HepG2 (cell line): Measurements from ENCODE around the gene DNAAF3. TPM values are rescaled to one million over a fixed set of nuclear protein-coding genes. Genes with fewer than 3 reads are reported as not detected.

Experiments
- ELF3 ChIP-seq: IDR thresholded peaks from 2 replicates; pipeline ENCODE4 v1.6.1; 2016; ENCODE audit warnings: missing genetic modification reagents, missing compliant biosample characterization
- GATA4 ChIP-seq: sonication (generic); IDR thresholded peaks from 2 replicates; pipeline ENCODE4 v1.6.1; 2016; ENCODE audit warnings: antibody characterized with exemption, low read depth, borderline replicate concordance
- GPN1 ChIP-seq: sonication (generic); formaldehyde crosslinking; IDR thresholded peaks from 2 replicates; pipeline ENCODE4 v1.5.1; 2020; ENCODE audit warnings: missing genetic modification reagents, borderline replicate concordance
- HDAC6 ChIP-seq: fragments of 200-600 bp; sonication (generic); IDR thresholded peaks from 2 replicates; pipeline ENCODE4 v1.7.0; 2017; ENCODE audit warnings: mild to moderate bottlenecking, antibody characterized with exemption, low read length, low read depth
- HNRNPK ChIP-seq: fragments of 200-400 bp; formaldehyde crosslinking; IDR thresholded peaks from 2 replicates; pipeline ENCODE4 v1.6.1; 2018; ENCODE audit warnings: low read length, low read depth, moderate library complexity, mild to moderate bottlenecking; ENCODE audit not compliant: poor library complexity, severe bottlenecking
- KDM5A ChIP-seq: fragments of 200-600 bp; sonication (generic); IDR thresholded peaks from 2 replicates; pipeline ENCODE4 v1.7.0; 2018; ENCODE audit warnings: antibody characterized with exemption, mild to moderate bottlenecking, low read length, borderline replicate concordance
- PAWR ChIP-seq: sonication (generic); formaldehyde crosslinking; IDR thresholded peaks from 2 replicates; pipeline ENCODE4 v1.4.0; 2020; ENCODE audit warnings: missing genetic modification reagents, mild to moderate bottlenecking, borderline replicate concordance
- POGZ ChIP-seq: sonication (generic); formaldehyde crosslinking; IDR thresholded peaks from 2 replicates; pipeline ENCODE4 v1.4.0; 2020; ENCODE audit warnings: mild to moderate bottlenecking, missing genetic modification reagents
- POLR2AphosphoS2 ChIP-seq: IDR thresholded peaks from 2 replicates; pipeline ENCODE4 v1.6.1; 2011; ENCODE audit warnings: low read depth, low read length, improper control_type of control experiment
- PRMT3 ChIP-seq: sonication (generic); formaldehyde crosslinking; IDR thresholded peaks from 2 replicates; pipeline ENCODE4 v1.8.1; 2022; ENCODE audit warnings: low read depth, mild to moderate bottlenecking, moderate library complexity, missing genetic modification reagents, borderline replicate concordance
- RCOR2 ChIP-seq: IDR thresholded peaks from 2 replicates; pipeline ENCODE4 v1.6.1; 2016; ENCODE audit warnings: missing biosample characterization, missing genetic modification reagents
- TGIF2 ChIP-seq: IDR thresholded peaks from 2 replicates; pipeline ENCODE4 v1.6.1; 2016; ENCODE audit warnings: control low read depth, missing compliant biosample characterization
- TOPORS ChIP-seq: sonication (generic); formaldehyde crosslinking; IDR thresholded peaks from 2 replicates; pipeline ENCODE4 v1.8.0; 2023; ENCODE audit warnings: mild to moderate bottlenecking, missing genetic modification reagents
- U2AF1 ChIP-seq: fragments of 200-400 bp; formaldehyde crosslinking; optimal IDR thresholded peaks from 2 replicates; pipeline ENCODE3; 2017; ENCODE audit warnings: mild to moderate bottlenecking, low read depth, low read length
- ZFP90 ChIP-seq: sonication (generic); formaldehyde crosslinking; IDR thresholded peaks from 2 replicates; pipeline ENCODE4 v1.8.0; 2022; ENCODE audit warnings: missing genetic modification reagents, mild to moderate bottlenecking, inconsistent platforms, borderline replicate concordance
- ZMYM4 ChIP-seq: sonication (generic); formaldehyde crosslinking; IDR thresholded peaks from 2 replicates; pipeline ENCODE4 v1.8.1; 2023; ENCODE audit warnings: mild to moderate bottlenecking, missing genetic modification reagents
- ZNF12 ChIP-seq: sonication (generic); formaldehyde crosslinking; IDR thresholded peaks from 2 replicates; pipeline ENCODE4 v1.5.0; 2020; ENCODE audit warnings: missing genetic modification reagents
- ZNF224 ChIP-seq: sonication (generic); formaldehyde crosslinking; IDR thresholded peaks from 2 replicates; pipeline ENCODE4 v1.5.0; 2020; ENCODE audit warnings: mild to moderate bottlenecking, missing genetic modification reagents
- ZNF292 ChIP-seq: sonication (generic); formaldehyde crosslinking; IDR thresholded peaks from 2 replicates; pipeline ENCODE4 v1.8.1; 2022; ENCODE audit warnings: mild to moderate bottlenecking, low read depth, missing genetic modification reagents, borderline replicate concordance
- ZNF326 ChIP-seq: sonication (generic); formaldehyde crosslinking; IDR thresholded peaks from 2 replicates; pipeline ENCODE4 v1.4.0; 2020; ENCODE audit warnings: missing genetic modification reagents, borderline replicate concordance
- ZNF512B ChIP-seq: sonication (generic); formaldehyde crosslinking; IDR thresholded peaks from 2 replicates; pipeline ENCODE4 v1.5.1; 2020; ENCODE audit warnings: missing genetic modification reagents, mild to moderate bottlenecking, borderline replicate concordance
- ZNF547 ChIP-seq: sonication (generic); formaldehyde crosslinking; IDR thresholded peaks from 2 replicates; pipeline ENCODE4 v1.5.1; 2020; ENCODE audit warnings: mild to moderate bottlenecking, missing genetic modification reagents
- ZNF563 ChIP-seq: sonication (generic); formaldehyde crosslinking; IDR thresholded peaks from 2 replicates; pipeline ENCODE4 v1.8.0; 2022; ENCODE audit warnings: mild to moderate bottlenecking, moderate library complexity, missing genetic modification reagents
- ZNF598 ChIP-seq: sonication (generic); formaldehyde crosslinking; IDR thresholded peaks from 2 replicates; pipeline ENCODE4 v1.5.1; 2020; ENCODE audit warnings: mild to moderate bottlenecking, missing genetic modification reagents, borderline replicate concordance
- ZNF7 ChIP-seq: IDR thresholded peaks from 2 replicates; pipeline ENCODE4 v1.6.1; 2016; ENCODE audit warnings: missing biosample characterization, missing genetic modification reagents
- ZNF724P ChIP-seq: sonication (generic); formaldehyde crosslinking; IDR thresholded peaks from 2 replicates; pipeline ENCODE4 v1.8.0; 2022; ENCODE audit warnings: missing genetic modification reagents, borderline replicate concordance
- ZNF891 ChIP-seq: sonication (generic); formaldehyde crosslinking; IDR thresholded peaks from 2 replicates; pipeline ENCODE4 v1.5.0; 2020; ENCODE audit warnings: mild to moderate bottlenecking, missing genetic modification reagents
- polyA plus RNA-seq, 8 experiments: library from polyadenylated mRNA; depleted of rRNA in 3 of 8; stranded (reverse) in 7 of 8; unstranded in 1 of 8; fragments of >200 nt; fragmentation: Illumina TruSeq in 4 of 8; extraction: Trizol in 4 of 8; gene quantifications; 2 replicates each; pipeline versions ENCODE4 v1.2.1 to v1.2.3, GENCODE V29; 2011 to 2016; ENCODE audit warnings: low read depth in 4 of 8, missing spikeins in 1 of 8, mixed read lengths in 1 of 8; ENCODE audit not compliant: insufficient read depth in 1 of 8
- total RNA-seq, 5 experiments: library from RNA; depleted of rRNA; stranded (reverse); fragments of >200 nt; fragmentation: Illumina TruSeq; extraction: Trizol; gene quantifications; 2 replicates each; pipeline ENCODE4 v1.2.3, GENCODE V29; 2016; ENCODE audit warnings: low read depth in 1 of 5

DNAAF3 gene
- total and polyA plus RNA-seq, 2 of the 13 experiments (the other 11 are each of a cell fraction or from before 2014, with no cell fraction given): 0.30 to 0.40 TPM

GRCh38 chr19:55206664-55207500, 40.5 kb upstream of the DNAAF3 start (continued):
- no peak for TF ChIP-seq ZNF512B (CRISPR knock-in tag)
- peak; percentile 83 for TF ChIP-seq POLR2AphosphoS2
- TF ChIP-seq POGZ (CRISPR knock-in tag): peak; percentile 44; the same call in 1 of the 2 replicates
- peak; percentile 48 for TF ChIP-seq ELF3 (CRISPR knock-in tag)
- peak; percentile 54; the same call in 1 of the 2 replicates for TF ChIP-seq TOPORS (CRISPR knock-in tag)
- no peak; the same call in 1 of the 2 replicates for TF ChIP-seq PRMT3 (CRISPR knock-in tag)
- no peak for TF ChIP-seq ZNF326
- no peak for TF ChIP-seq U2AF1
- no peak for TF ChIP-seq ZNF224 (CRISPR knock-in tag)
- TF ChIP-seq ZNF891: 0 out of 2 replicates have a peak, but pooled peaks have one; percentile 45
- peak; percentile 44; the same call in 1 of the 2 replicates for TF ChIP-seq TGIF2 (CRISPR knock-in tag)
- TF ChIP-seq HDAC6: no peak
- TF ChIP-seq ZNF12 (CRISPR knock-in tag): 0 out of 2 replicates have a peak, but pooled peaks have one; percentile 35
- no peak for TF ChIP-seq HNRNPK
- TF ChIP-seq ZNF292 (CRISPR knock-in tag): no peak
- peak; percentile 73 for TF ChIP-seq ZMYM4
- TF ChIP-seq ZNF7 (CRISPR knock-in tag): no peak
- peak; percentile 75; the same call in 1 of the 2 replicates for TF ChIP-seq ZNF598 (CRISPR knock-in tag)
- TF ChIP-seq KDM5A: peak; percentile 50; the same call in 1 of the 2 replicates
- no peak; the same call in 1 of the 2 replicates for TF ChIP-seq GATA4
- peak; percentile 26; the same call in 1 of the 2 replicates for TF ChIP-seq ZNF724P
- no peak for TF ChIP-seq PAWR (CRISPR knock-in tag)
- no peak; the same call in 1 of the 2 replicates for TF ChIP-seq RCOR2 (CRISPR knock-in tag)
- TF ChIP-seq ZFP90: peak; percentile 93
- TF ChIP-seq ZNF547 (CRISPR knock-in tag): peak; percentile 86
- TF ChIP-seq GPN1 (CRISPR knock-in tag): no peak
- no peak for TF ChIP-seq ZNF563 (CRISPR knock-in tag)
